Cardiac fibroblast (primary cell): ENCODE results near the gene CRYM.

Experiments
- DNase-seq, 2 donors: peaks; one replicate each; pipeline versions ENCODE4 v3.0.0 to v3.0.0-alpha.2; 2010; ENCODE audit warnings: low read depth in 2 of 2
- H3K4me3 ChIP-seq, 2 donors: replicated peaks in 1 of 2; 1 replicate in 1 of 2; 2 replicates in 1 of 2; pipeline ENCODE4 v1.5.1; 2011; ENCODE audit warnings: low read depth in 2 of 2, low read length in 2 of 2, mild to moderate bottlenecking in 2 of 2, moderate library complexity in 1 of 2
- CTCF ChIP-seq: IDR thresholded peaks from one replicate; pipeline ENCODE4 v1.5.1; 2011; ENCODE audit warnings: low read depth, mild to moderate bottlenecking, low read length, inconsistent platforms

CRYM gene

GRCh38 chr16:21211486-21211885, 66.6 kb downstream of the CRYM start, which contains the start of gene ZP2:
Gene ZP2 (minus strand): TSS chr16:21211574. CDS start chr16:21211547, 27 bp downstream.
- no peak for TF ChIP-seq CTCF
- no peak for DNase-seq
- H3K4me3 ChIP-seq = no peak within 1 kb of the TSS
